HG02970 (cell line): ENCODE data around the gene TECPR2.
"Not testable (repeated sequence)": the region's sequence is repeated elsewhere in the genome, so short reads cannot be mapped to it uniquely, and the experiment has no call there.

Source experiments
- ATAC-seq: cut with Tn5 transposase; IDR thresholded peaks from one replicate; pipeline ENCODE4 v1.9.1; 2021; ENCODE audit warnings: mild to moderate bottlenecking, moderate library complexity, moderate number of reproducible peaks; ENCODE audit not compliant: unreplicated experiment, low FRiP score

Gene TECPR2

GRCh38 chr14:102544046-102544746, 181.5 kb downstream of the TECPR2 start:
- ATAC-seq: no peak

GRCh38 chr14:102544747-102545460, 182.2 kb downstream of the TECPR2 start:
- no peak for ATAC-seq

GRCh38 chr14:102545461-102546265, 182.9 kb downstream of the TECPR2 start:
- ATAC-seq: no peak

GRCh38 chr14:102548616-102549240, 186.0 kb downstream of the TECPR2 start:
- no peak for ATAC-seq

DNA sequence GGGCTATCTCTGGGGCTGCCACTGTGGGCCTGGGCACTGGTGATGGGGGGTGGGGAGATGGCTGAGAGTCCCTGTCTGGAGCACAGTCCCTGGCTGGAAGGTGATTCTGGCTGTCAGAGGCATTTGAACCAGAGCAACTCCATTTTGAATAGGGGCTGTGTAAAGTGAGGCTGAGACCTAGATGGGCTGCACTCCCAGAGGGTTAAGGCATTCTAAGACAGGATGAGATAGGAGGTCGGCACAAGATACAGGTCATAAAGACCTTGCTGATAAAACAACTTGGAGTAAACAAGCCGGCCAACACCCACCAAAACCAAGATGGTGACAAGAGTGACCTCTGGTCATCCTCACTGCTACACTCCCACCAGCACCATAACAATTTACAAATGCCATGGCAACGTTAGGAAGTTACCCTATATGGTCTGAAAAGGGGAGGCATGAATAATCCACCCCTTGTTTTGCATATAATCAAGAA, 188.2 kb downstream of the TECPR2 start:
- not testable (repeated sequence) for ATAC-seq
